Heart left ventricle (tissue), 16 donors: ENCODE results near the gene EPN2. TPM values are rescaled to one million over a fixed set of nuclear protein-coding genes. Genes with fewer than 3 reads are reported as not detected.
A peak's percentile ranks its signal among the peaks of the same experiment; 100 is the strongest.

Experiments
- ATAC-seq, 4 donors: fragments of 200-7000 bp; cut with Tn5 transposase; one replicate each; pipeline ENCODE4 v1.9.1; 2020 to 2022; ENCODE audit warnings: moderate library complexity in 4 of 4, mild to moderate bottlenecking in 3 of 4, moderate number of reproducible peaks in 1 of 4
- DNase-seq, 5 donors: peaks; one replicate each; pipeline ENCODE4 v3.0.0-alpha.2; 2020
- H3K27ac ChIP-seq, 12 donors: fragments of 200-600 bp; sonication (generic) in 4 of 12; one replicate each; pipeline versions ENCODE4 v1.5.0 to v1.8.0; 2016 to 2022; ENCODE audit warnings: mild to moderate bottlenecking in 2 of 12
- H3K27me3 ChIP-seq, 9 donors: fragments of 200-600 bp; sonication (generic) in 2 of 9; one replicate each; pipeline versions ENCODE4 v1.5.1 to v1.8.0; 2016 to 2022; ENCODE audit warnings: mild to moderate bottlenecking in 3 of 9
- H3K36me3 ChIP-seq, 9 donors: fragments of 200-600 bp; sonication (generic) in 2 of 9; one replicate each; pipeline versions ENCODE4 v1.5.0 to v1.8.0; 2018 to 2022; ENCODE audit warnings: mild to moderate bottlenecking in 2 of 9
- H3K4me1 ChIP-seq, 12 donors: fragments of 200-600 bp; sonication (generic) in 4 of 12; one replicate each; pipeline versions ENCODE4 v1.5.0 to v1.8.0; 2016 to 2022; ENCODE audit warnings: mild to moderate bottlenecking in 3 of 12
- H3K4me3 ChIP-seq, 12 donors: fragments of 200-600 bp; sonication (generic) in 4 of 12; one replicate each; pipeline versions ENCODE4 v1.5.0 to v1.8.0; 2017 to 2022; ENCODE audit warnings: mild to moderate bottlenecking in 9 of 12, moderate library complexity in 4 of 12
- H3K9me3 ChIP-seq, 12 donors: fragments of 200-600 bp; sonication (generic) in 4 of 12; one replicate each; pipeline versions ENCODE4 v1.5.0 to v1.8.0; 2016 to 2022; ENCODE audit warnings: mild to moderate bottlenecking in 1 of 12
- POLR2A ChIP-seq, 2 donors: fragments of 450-650 bp; IDR thresholded peaks; one replicate each; pipeline ENCODE4 v1.6.1; 2017; ENCODE audit warnings: antibody characterized with exemption in 2 of 2, mild to moderate bottlenecking in 2 of 2, moderate library complexity in 2 of 2
- WGBS, 4 donors: extraction: QIAGEN DNeasy Blood & Tissue Kit in 2 of 4; methylation state at CpG; one replicate each; pipeline versions ENCODE4 v1.1.5 to v1.1.7; 2013 to 2018; 5-methylcytosine and 5-hydroxymethylcytosine counted together
- intact Hi-C, 10 donors: fragments of 100-400 bp; cut with DNase I; formaldehyde crosslinking; loops; one replicate each; pipeline versions ENCODE4 v1.11.1 to v1.14.2; 2022
- polyA plus RNA-seq, 2 donors: library from polyadenylated mRNA; stranded (reverse); fragments of 200-250 nt; gene quantifications; one replicate each; pipeline ENCODE4 v1.2.3, GENCODE V29; 2013
- total RNA-seq, 9 donors: library from RNA; depleted of rRNA in 2 of 9; stranded (reverse); fragments of >200 nt in 2 of 9; fragmentation: NEBNext Ultra II Directional in 3 of 9; extraction: Animal tissue kit (Norgen Biotek cat#: 25700) in 3 of 9; gene quantifications; one replicate each; pipeline versions ENCODE4 v1.1.0 to v1.2.4, GENCODE V29; 2016 to 2023
- TF ChIP-seq, protein P1 (sequence below), 12 donors: fragments of 200-600 bp; sonication (generic) in 4 of 12; IDR thresholded peaks; one replicate each; pipeline versions ENCODE4 v1.5.0 to v1.8.0; 2018 to 2022; ENCODE audit warnings: antibody characterized with exemption in 12 of 12, mild to moderate bottlenecking in 5 of 12
- donor health status: ischemic (EF 13 %, LVEDD 7.1; RV severe dilation, severe dysfunction).
- donor health status: healthy with polysubstance abuse.
- donor health status: DM: no; HTN: yes; CAD: no.
- donor health status: DM: no; HTN: no; CAD: no.
- donor health status: ischemic (EF 25% LVEDD 6.9; RV normal size, moderate dysfunction).
- donor health status: ischemic (EF 25% LVEDD 5.7; RV mildly dilated, moderate dysfunction).
- donor health status: healthy.
- donor health status: DM: yes; HTN: yes; CAD: no.
- donor health status: ischemic (EF 35%, LVEDD 5.7; RV mildly dilated, moderate dysfunction).
- donor health status: nonischemic (EF 11% LVEDD 7.7; RV severe dilation, severe dysfunction).
- donor health status: DM: yes; HTN: yes; CAD: no.
- donor health status: PGD.
- donor health status: ischemic (EF 29% LVEDD 5.4; RV normal size, mild dysfunction).
- donor health status: nonischemic (EF 23%, LVEDD 6.1; RV moderate dilation, normal function).

The EPN2 gene
- total and polyA plus RNA-seq, 11 donors, result 26.4 to 114 (median 72.0) TPM

GRCh38 chr17:19248928-19249574, 11.9 kb downstream of the EPN2 start:
- Histone ChIP-seq H3K4me3 (no peak overlapping the region), H3K36me3 (no peaks in the 10 kb centered on the region), H3K4me1 (peaks cover 0 to 92% (median 51%) of the 10 kb centered on the region in 12 donors), H3K9me3 (peaks cover 0 to 5% (median 0%) of the 10 kb centered on the region in 12 donors), H3K27ac (peak overlapping the region; percentile 41 to 93 (median 80)), H3K27me3 (no peaks in the 10 kb centered on the region)
- DNase-seq (peak; percentile 32 to 81 (median 76)), ATAC-seq (peak in 3 of 4 donors; percentile 55 to 71 (median 62))
- intact Hi-C loops, result no loop called here
- no peak for TF ChIP-seq POLR2A (IDR thresholded peaks at IDR 0.05)
- WGBS, 4 donors, result 30 to 47% (median 41%) methylated on average over 7 of the region's 7 CpGs

DNA sequence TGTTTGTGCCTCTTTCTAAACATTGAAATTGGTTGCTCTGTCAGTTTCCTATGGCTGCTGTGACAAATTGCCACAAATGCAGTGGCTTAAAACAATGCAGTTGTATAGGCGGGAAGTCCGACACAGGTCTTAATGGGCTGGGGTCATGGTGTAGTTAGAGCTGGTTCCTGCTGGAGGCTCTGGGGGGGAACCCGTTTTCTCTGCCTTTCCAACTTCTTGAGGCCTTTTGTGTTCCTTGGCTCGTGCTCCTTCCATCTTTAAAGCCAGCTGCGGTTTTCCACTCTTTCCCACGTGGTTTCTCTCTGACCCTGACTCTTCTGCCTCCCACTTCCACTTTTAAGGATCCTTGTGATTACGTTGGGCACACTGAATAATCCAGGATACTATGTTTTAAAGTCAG, 12.5 kb downstream of the EPN2 start:
- intact Hi-C loops, result loop anchor here in 1 of 10 donors (2.0 kb wide), 1 partner anchor 21 kb away; no protein-coding TSS in a partner anchor
- TF ChIP-seq POLR2A (IDR thresholded peaks at IDR 0.05), result no peak
- TF ChIP-seq, protein P1, sequence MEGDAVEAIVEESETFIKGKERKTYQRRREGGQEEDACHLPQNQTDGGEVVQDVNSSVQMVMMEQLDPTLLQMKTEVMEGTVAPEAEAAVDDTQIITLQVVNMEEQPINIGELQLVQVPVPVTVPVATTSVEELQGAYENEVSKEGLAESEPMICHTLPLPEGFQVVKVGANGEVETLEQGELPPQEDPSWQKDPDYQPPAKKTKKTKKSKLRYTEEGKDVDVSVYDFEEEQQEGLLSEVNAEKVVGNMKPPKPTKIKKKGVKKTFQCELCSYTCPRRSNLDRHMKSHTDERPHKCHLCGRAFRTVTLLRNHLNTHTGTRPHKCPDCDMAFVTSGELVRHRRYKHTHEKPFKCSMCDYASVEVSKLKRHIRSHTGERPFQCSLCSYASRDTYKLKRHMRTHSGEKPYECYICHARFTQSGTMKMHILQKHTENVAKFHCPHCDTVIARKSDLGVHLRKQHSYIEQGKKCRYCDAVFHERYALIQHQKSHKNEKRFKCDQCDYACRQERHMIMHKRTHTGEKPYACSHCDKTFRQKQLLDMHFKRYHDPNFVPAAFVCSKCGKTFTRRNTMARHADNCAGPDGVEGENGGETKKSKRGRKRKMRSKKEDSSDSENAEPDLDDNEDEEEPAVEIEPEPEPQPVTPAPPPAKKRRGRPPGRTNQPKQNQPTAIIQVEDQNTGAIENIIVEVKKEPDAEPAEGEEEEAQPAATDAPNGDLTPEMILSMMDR (IDR thresholded peaks at IDR 0.05), result no peak

DNA sequence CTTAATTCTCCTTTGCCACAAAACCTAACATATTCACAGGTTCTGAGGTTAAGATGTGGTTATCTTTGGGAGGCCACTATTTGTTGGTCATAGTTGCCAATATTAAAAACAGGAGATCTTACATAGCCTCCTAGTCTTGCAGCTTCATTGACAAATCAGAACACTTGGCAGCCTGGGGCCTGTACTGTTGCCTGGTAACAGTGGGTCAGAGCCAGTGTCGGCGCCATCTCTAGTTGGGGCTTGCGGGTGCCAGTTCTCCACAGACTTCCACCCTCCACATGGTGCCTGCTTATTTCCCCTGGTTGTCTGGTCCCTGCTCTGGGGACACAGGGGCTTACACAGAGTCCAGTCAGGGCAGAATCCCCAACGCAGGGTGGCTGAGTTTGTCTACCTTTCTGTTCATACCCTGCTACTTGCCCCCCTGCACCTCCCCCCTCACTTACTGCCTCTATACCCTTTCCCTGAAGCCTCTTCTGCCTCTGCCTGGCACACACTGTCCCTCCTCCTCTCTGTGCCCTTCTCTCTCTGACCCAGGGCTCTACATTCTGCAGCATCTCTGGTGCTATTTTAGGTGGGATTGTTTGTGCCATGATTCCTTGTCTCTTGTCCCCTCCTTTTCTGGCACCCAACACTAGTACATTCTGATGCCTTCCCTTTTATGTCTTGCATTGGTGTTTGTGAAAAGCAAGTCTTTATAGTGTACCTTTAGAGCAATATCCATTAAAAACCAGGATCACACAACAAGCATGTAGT, 13.4 kb downstream of the EPN2 start:
- peak overlapping the region in 3 of 12 donors; percentile 1 to 15 (median 13) for H3K4me3 ChIP-seq
- peak in 4 of 5 donors; percentile 41 to 84 (median 74) for DNase-seq
- peak; percentile 88 to 93 (median 90) for ATAC-seq

More for the DNA sequence above, 12.5 kb downstream of the EPN2 start:
- Histone ChIP-seq H3K27me3 (no peaks in the 10 kb centered on the region), H3K27ac (peak overlapping the region; percentile 41 to 93 (median 80)), H3K36me3 (no peaks in the 10 kb centered on the region), H3K4me1 (peaks cover 4 to 92% (median 53%) of the 10 kb centered on the region in 12 donors), H3K9me3 (peaks cover 0 to 5% (median 0%) of the 10 kb centered on the region in 12 donors), H3K4me3 (no peak overlapping the region)
- ATAC-seq, result peak in 2 of 4 donors; percentile 9 to 10
- peak in 4 of 5 donors; percentile 30 to 53 (median 48) for DNase-seq
- 45 to 64% (median 55%) methylated on average over 7 of the region's 7 CpGs for WGBS, 4 donors

DNA sequence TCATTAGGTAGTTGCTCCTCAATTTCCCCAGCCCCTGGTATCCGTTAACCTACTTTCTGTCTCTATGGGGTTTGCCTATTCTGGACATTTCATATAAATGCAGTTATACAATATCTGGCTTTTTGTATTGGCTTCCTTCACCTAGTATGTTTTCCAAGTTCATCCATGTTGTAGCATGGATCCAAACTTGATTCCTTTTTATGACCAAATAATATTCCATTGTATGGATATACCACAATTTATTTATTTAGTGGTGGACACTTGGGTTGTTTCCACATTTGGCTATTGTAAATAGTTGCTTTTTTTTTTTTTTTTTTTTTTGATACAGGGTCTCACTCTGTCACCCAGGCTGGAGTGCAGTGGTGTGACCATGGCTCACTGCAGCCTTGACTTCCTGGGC, 15.9 kb downstream of the EPN2 start:
- H3K27me3 ChIP-seq, result no peaks in the 10 kb centered on the region
- H3K36me3 ChIP-seq, result no peaks in the 10 kb centered on the region
- ATAC-seq (no peak), DNase-seq (no peak)
- H3K27ac ChIP-seq, result no peak overlapping the region
- no peak overlapping the region for H3K4me3 ChIP-seq
- intact Hi-C loops, result no loop called here
- 93 to 100% (median 98%) methylated on average over 1 of the region's 1 CpG for WGBS, 4 donors
- TF ChIP-seq, protein P1 (IDR thresholded peaks at IDR 0.05), result no peak
- no peak for TF ChIP-seq POLR2A (IDR thresholded peaks at IDR 0.05)
- peaks cover 0 to 5% (median 0%) of the 10 kb centered on the region in 12 donors for H3K9me3 ChIP-seq
- H3K4me1 ChIP-seq, result peaks cover 4 to 95% (median 52%) of the 10 kb centered on the region in 12 donors

More for the DNA sequence above, 13.4 kb downstream of the EPN2 start:
- Histone ChIP-seq H3K27me3 (no peaks in the 10 kb centered on the region), H3K27ac (peak overlapping the region; percentile 41 to 93 (median 80)), H3K9me3 (peaks cover 0 to 5% (median 0%) of the 10 kb centered on the region in 12 donors), H3K4me1 (peaks cover 4 to 94% (median 55%) of the 10 kb centered on the region in 12 donors), H3K36me3 (no peaks in the 10 kb centered on the region)
- peak in 1 of 2 donors; percentile 18 for TF ChIP-seq POLR2A (IDR thresholded peaks at IDR 0.05)
- TF ChIP-seq, protein P1 (IDR thresholded peaks at IDR 0.05), result no peak
- WGBS, 4 donors, result 30 to 62% (median 57%) methylated on average over 4 of the region's 4 CpGs
- intact Hi-C loops, result loop anchor here in 1 of 10 donors (2.0 kb wide), 1 partner anchor 20 kb away; no protein-coding TSS in a partner anchor
